ENCODE results near the gene GTPBP4. TPM values are rescaled to one million over a fixed set of nuclear protein-coding genes. Genes with fewer than 3 reads are reported as not detected.

Gene GTPBP4
- polyA plus RNA-seq, 1 donor (not counting 4 experiments of a cell fraction or from before 2014, with no cell fraction given): 70.4 TPM

DNA sequence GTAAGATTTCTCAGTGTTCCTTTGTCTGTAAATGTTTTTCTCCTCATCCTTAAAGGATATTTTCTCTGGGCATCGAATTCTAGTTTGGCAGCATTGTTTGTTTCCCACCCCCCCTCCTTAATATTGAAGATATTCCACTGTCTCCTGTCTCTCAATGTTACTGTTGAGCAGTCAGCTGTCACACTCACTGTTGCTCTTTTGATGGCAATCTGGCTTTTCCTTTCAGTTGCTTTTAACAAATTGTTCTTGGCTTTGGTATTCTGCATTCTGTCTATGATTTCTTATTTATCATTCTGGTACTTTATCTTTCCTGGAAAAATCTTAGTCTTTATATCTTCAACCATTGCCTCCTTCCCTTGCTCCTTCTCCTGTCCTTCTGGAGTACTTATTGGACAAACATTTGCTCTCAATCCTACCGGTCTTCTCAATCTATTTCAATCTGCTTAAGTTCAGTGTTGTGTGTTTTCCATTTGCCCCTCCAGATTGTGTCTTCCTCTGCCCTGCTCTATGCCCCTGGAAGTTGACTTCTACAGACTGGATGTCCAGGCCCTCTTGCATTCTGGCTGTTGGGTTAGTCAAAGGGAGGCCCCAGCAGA, 9.3 kb upstream of the GTPBP4 start:
- no peaks in the 10 kb centered on the region for H3K9me1 ChIP-seq (ENCODE audit: control insufficient read depth, extremely low read depth, insufficient read depth, low read length)

DNA sequence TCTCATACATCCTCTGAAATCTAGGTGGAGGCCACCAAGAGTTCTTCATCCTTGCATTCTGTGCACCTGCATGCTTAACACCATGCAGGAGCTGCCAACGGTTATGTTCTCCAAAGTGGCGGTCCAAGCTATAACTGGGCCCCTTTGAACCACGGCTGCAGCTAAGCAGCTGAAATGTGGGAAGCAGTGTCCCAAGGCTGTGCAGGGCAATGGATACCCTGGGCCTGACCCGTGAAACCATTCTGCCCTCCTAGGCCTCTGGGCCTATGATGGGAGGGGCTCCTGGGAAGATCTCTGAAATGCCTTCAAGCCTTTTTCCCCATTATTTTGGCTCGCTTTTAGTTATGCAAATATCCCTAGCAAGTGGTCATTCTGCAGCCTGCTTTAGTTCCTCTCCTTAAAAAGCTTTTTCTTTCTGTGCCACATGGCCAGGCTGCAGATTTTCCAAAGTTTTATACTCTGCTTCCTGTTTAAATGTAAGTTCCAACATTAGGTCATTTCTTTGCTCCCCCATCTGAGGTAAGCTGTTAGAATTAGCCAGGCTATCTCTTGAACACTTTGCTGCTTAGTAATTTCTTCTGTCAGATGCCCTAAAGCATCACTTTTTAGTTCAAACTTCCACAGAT, 7.7 kb upstream of the GTPBP4 start:
- Histone ChIP-seq H3K9ac (ENCODE audit: control insufficient read depth, extremely low read depth, insufficient read depth, low read length) (no peak overlapping the region), H3K79me2 (ENCODE audit: control insufficient read depth, insufficient read depth, low read length) (peaks cover 1% of the 10 kb centered on the region), H4K20me1 (ENCODE audit: control insufficient read depth, extremely low read depth, insufficient read depth, low read length) (no peaks in the 10 kb centered on the region), H3K27me3 (ENCODE audit: control insufficient read depth, extremely low read depth, insufficient read depth, low read length) (no peaks in the 10 kb centered on the region), H3K9me3 (ENCODE audit: control insufficient read depth, low read depth, low read length) (peaks cover 14% of the 10 kb centered on the region), H3K4me1 (ENCODE audit: control insufficient read depth, extremely low read depth, insufficient read depth, low read length) (peaks cover 6% of the 10 kb centered on the region), H2AFZ (ENCODE audit: control insufficient read depth, low read length) (no peak overlapping the region), H3K4me2 (ENCODE audit: control insufficient read depth, extremely low read depth, insufficient read depth, low read depth, low read length) (no peak overlapping the region), H3K4me3 (ENCODE audit: control insufficient read depth in 2 of 3, extremely low read depth in 1 of 3, insufficient read depth in 2 of 3, low read depth in 1 of 3, low read length in 3 of 3) (no peak overlapping the region), H3K9me1 (ENCODE audit: control insufficient read depth, extremely low read depth, insufficient read depth, low read length) (no peaks in the 10 kb centered on the region), H3K36me3 (ENCODE audit: control insufficient read depth in 2 of 2, extremely low read depth in 1 of 2, insufficient read depth in 2 of 2, low read length in 2 of 2) (no peaks in the 10 kb centered on the region), H3K27ac (ENCODE audit: control insufficient read depth, insufficient read depth, low read length) (no peak overlapping the region)
- FAIRE-seq (no peak), DNase-seq (ENCODE audit: low read depth, low spot score) (no peak)
- dilution Hi-C loops (cut with MboI; ENCODE audit: extremely low pct_ligation_motif_present, low sequenced_read_pairs): no loop called here
- TF ChIP-seq EZH2 (IDR thresholded peaks at IDR 0.05; ENCODE audit: low read length): no peak

More for the DNA sequence above, 9.3 kb upstream of the GTPBP4 start:
- Histone ChIP-seq H3K27ac (ENCODE audit: control insufficient read depth, insufficient read depth, low read length) (no peak overlapping the region), H3K27me3 (ENCODE audit: control insufficient read depth, extremely low read depth, insufficient read depth, low read length) (no peaks in the 10 kb centered on the region), H2AFZ (ENCODE audit: control insufficient read depth, low read length) (no peak overlapping the region), H3K36me3 (ENCODE audit: control insufficient read depth in 2 of 2, extremely low read depth in 1 of 2, insufficient read depth in 2 of 2, low read length in 2 of 2) (no peaks in the 10 kb centered on the region), H3K4me1 (ENCODE audit: control insufficient read depth, extremely low read depth, insufficient read depth, low read length) (peaks cover 2% of the 10 kb centered on the region), H3K79me2 (ENCODE audit: control insufficient read depth, insufficient read depth, low read length) (no peaks in the 10 kb centered on the region), H3K9me3 (ENCODE audit: control insufficient read depth, low read depth, low read length) (peaks cover 14% of the 10 kb centered on the region), H3K4me3 (ENCODE audit: control insufficient read depth in 2 of 3, extremely low read depth in 1 of 3, insufficient read depth in 2 of 3, low read depth in 1 of 3, low read length in 3 of 3) (no peak overlapping the region), H3K9ac (ENCODE audit: control insufficient read depth, extremely low read depth, insufficient read depth, low read length) (no peak overlapping the region), H4K20me1 (ENCODE audit: control insufficient read depth, extremely low read depth, insufficient read depth, low read length) (no peaks in the 10 kb centered on the region), H3K4me2 (ENCODE audit: control insufficient read depth, extremely low read depth, insufficient read depth, low read depth, low read length) (no peak overlapping the region)
- no peak for TF ChIP-seq EZH2 (IDR thresholded peaks at IDR 0.05; ENCODE audit: low read length)
- TF ChIP-seq, protein P1, sequence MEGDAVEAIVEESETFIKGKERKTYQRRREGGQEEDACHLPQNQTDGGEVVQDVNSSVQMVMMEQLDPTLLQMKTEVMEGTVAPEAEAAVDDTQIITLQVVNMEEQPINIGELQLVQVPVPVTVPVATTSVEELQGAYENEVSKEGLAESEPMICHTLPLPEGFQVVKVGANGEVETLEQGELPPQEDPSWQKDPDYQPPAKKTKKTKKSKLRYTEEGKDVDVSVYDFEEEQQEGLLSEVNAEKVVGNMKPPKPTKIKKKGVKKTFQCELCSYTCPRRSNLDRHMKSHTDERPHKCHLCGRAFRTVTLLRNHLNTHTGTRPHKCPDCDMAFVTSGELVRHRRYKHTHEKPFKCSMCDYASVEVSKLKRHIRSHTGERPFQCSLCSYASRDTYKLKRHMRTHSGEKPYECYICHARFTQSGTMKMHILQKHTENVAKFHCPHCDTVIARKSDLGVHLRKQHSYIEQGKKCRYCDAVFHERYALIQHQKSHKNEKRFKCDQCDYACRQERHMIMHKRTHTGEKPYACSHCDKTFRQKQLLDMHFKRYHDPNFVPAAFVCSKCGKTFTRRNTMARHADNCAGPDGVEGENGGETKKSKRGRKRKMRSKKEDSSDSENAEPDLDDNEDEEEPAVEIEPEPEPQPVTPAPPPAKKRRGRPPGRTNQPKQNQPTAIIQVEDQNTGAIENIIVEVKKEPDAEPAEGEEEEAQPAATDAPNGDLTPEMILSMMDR (optimal IDR thresholded peaks at IDR 0.05 in 1 of 3, IDR thresholded peaks at IDR 0.05 in 1 of 3, conservative IDR thresholded peaks at IDR 0.05 in 1 of 3; ENCODE audit: extremely low read depth in 1 of 3, insufficient read depth in 2 of 3, low read length in 3 of 3): no peak
- DNase-seq (ENCODE audit: low read depth, low spot score) (no peak), FAIRE-seq (no peak)
- dilution Hi-C loops (cut with MboI; ENCODE audit: extremely low pct_ligation_motif_present, low sequenced_read_pairs): no loop called here
